Stomach (tissue), 4 donors: Measurements from ENCODE around the gene MARCHF9.
A peak's percentile ranks its signal among the peaks of the same experiment; 100 is the strongest.

Experiments used
- EP300 ChIP-seq: sonication (generic); formaldehyde crosslinking; IDR thresholded peaks from one replicate; pipeline ENCODE4 v1.6.1; 2017; ENCODE audit warnings: antibody characterized with exemption
- POLR2A ChIP-seq, 4 donors: fragments of 450-650 bp; IDR thresholded peaks; one replicate each; pipeline ENCODE4 v1.6.1; 2016; ENCODE audit warnings: antibody characterized with exemption in 4 of 4, control low read depth in 2 of 4, mild to moderate bottlenecking in 1 of 4, moderate library complexity in 1 of 4
- POLR2AphosphoS5 ChIP-seq, 3 donors: sonication (generic); formaldehyde crosslinking; IDR thresholded peaks; one replicate each; pipeline ENCODE4 v1.6.1; 2016; ENCODE audit warnings: antibody characterized with exemption in 3 of 3
- TF ChIP-seq, protein P1 (sequence below), 7 experiments: fragments of 450-650 bp in 4 of 7; fragments of 200-600 bp in 3 of 7; sonication (generic) in 3 of 7; IDR thresholded peaks; one replicate each; pipeline ENCODE4 v1.5.1; 2016 to 2019; ENCODE audit warnings: antibody characterized with exemption in 7 of 7, control low read depth in 2 of 7, mild to moderate bottlenecking in 1 of 7

DNA sequence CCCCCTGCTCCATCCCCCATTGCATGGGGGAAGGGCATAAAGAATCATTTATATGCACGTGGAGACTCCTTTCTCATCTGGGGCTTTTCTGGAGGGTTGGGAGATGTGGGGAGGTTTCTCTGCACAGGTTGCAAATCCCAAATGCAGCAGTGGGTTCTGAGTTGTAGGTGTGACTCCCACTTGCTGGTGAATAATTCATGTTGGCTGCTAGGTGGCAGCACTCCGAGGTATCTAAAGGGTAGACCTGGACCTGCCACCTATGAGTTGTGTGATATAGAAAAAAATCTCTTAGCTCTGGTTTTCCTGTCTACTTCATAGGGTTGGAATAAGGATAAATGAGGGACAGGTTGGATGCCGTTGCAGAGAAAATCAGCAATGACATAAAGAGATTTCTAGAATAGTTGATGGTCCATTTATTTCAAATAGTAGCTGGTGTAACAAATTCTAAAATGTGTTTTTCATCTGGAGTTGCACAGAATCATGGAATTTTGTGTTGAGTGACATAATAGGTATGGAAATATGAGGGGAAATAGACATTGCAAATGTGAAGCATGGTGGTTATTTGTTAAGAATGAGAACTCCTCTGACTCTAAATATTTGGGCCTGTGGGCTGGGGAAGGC, 4.6 kb downstream of the MARCHF9 start:
- TF ChIP-seq, protein P1, sequence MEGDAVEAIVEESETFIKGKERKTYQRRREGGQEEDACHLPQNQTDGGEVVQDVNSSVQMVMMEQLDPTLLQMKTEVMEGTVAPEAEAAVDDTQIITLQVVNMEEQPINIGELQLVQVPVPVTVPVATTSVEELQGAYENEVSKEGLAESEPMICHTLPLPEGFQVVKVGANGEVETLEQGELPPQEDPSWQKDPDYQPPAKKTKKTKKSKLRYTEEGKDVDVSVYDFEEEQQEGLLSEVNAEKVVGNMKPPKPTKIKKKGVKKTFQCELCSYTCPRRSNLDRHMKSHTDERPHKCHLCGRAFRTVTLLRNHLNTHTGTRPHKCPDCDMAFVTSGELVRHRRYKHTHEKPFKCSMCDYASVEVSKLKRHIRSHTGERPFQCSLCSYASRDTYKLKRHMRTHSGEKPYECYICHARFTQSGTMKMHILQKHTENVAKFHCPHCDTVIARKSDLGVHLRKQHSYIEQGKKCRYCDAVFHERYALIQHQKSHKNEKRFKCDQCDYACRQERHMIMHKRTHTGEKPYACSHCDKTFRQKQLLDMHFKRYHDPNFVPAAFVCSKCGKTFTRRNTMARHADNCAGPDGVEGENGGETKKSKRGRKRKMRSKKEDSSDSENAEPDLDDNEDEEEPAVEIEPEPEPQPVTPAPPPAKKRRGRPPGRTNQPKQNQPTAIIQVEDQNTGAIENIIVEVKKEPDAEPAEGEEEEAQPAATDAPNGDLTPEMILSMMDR (IDR thresholded peaks at IDR 0.05), result peak in 3 of 7 experiments; percentile 11 to 42 (median 28)
- TF ChIP-seq POLR2AphosphoS5 (IDR thresholded peaks at IDR 0.05) (no peak), EP300 (no peak), POLR2A (IDR thresholded peaks at IDR 0.05) (no peak)
